GM12878 (cell line): ENCODE measurements around the gene SLC35G6. TPM values are rescaled to one million over a fixed set of nuclear protein-coding genes. Genes with fewer than 3 reads are reported as not detected.

ENCODE experiments used
- ATAC-seq: fragments of 200-7000 bp; cut with Tn5 transposase; 3 replicates; pipeline ENCODE4 v1.9.1; 2020; ENCODE audit warnings: mild to moderate bottlenecking, moderate library complexity
- BruUV-seq: library from RNA; stranded (reverse); fragments of 400-500 nt; replicated peaks from 2 replicates; lab custom pipeline; 2021; lab: Mats Ljungman, UMichigan
- CTCF ChIA-PET: fragments of 300-600 bp; sonication (Branson Sonifier 250); formaldehyde crosslinking; extraction: SDS; loops from one replicate; lab custom pipeline; 2021; ENCODE audit warnings: inconsistent platforms; lab: Yijun Ruan, JAX
- POLR2A ChIA-PET: fragments of 350-600 bp; formaldehyde crosslinking; extraction: SDS; loops from one replicate; lab custom pipeline; 2021; ENCODE audit warnings: inconsistent platforms; lab: Charles Lee
- RAD21 ChIA-PET: fragments of 300-600 bp; sonication (Branson Sonifier 250); formaldehyde crosslinking; loops from one replicate; lab custom pipeline; 2023; ENCODE audit warnings: antibody characterized with exemption; ENCODE audit not compliant: unreplicated experiment; lab: Charles Lee
- SMC1A ChIA-PET: fragments of 300-600 bp; sonication (Branson Sonifier 250); formaldehyde crosslinking; loops from one replicate; lab custom pipeline; 2023; ENCODE audit not compliant: unreplicated experiment, uncharacterized antibody; lab: Charles Lee
- DNase-seq: peaks from one replicate; pipeline ENCODE4 v3.0.0-alpha.2; 2011; ENCODE audit warnings: low read depth, low spot score
- FAIRE-seq: peaks from 3 replicates; lab custom pipeline; 2011; peaks lifted over from hg19 to GRCh38; lab: Jason Lieb, UNC
- H2AFZ ChIP-seq: 2 replicates; pipeline ENCODE4 v1.6.0; 2011; ENCODE audit warnings: low read depth, low read length, control low read depth; ENCODE audit not compliant: control insufficient read depth
- H3K27ac ChIP-seq: 2 replicates; pipeline ENCODE4 v1.5.1; 2011; ENCODE audit warnings: control low read depth; ENCODE audit not compliant: control insufficient read depth, insufficient read depth
- H3K27me3 ChIP-seq, 2 experiments: replicated peaks in 1 of 2; 2 replicates each; pipeline versions ENCODE4 v1.6.0 to v1.6.1; 2011; ENCODE audit warnings: low read length in 1 of 2; ENCODE audit not compliant: control insufficient read depth in 2 of 2, insufficient read depth in 2 of 2
- H3K36me3 ChIP-seq, 2 experiments: 2 replicates each; pipeline ENCODE4 v1.5.1; 2011; ENCODE audit warnings: low read length in 1 of 2; ENCODE audit not compliant: control insufficient read depth in 2 of 2, insufficient read depth in 2 of 2
- H3K4me1 ChIP-seq: 2 replicates; pipeline ENCODE4 v1.6.1; 2011; ENCODE audit warnings: mild to moderate bottlenecking, low read length, moderate library complexity, mixed read lengths; ENCODE audit not compliant: control insufficient read depth, insufficient read depth
- H3K4me2 ChIP-seq: 2 replicates; pipeline ENCODE4 v1.6.0; 2011; ENCODE audit warnings: control low read depth; ENCODE audit not compliant: control insufficient read depth, insufficient read depth
- H3K4me3 ChIP-seq: fragments of 200-600 bp; sonication (generic); 2 replicates; pipeline ENCODE4 v1.5.1; 2016
- H3K79me2 ChIP-seq: 2 replicates; pipeline ENCODE4 v1.6.0; 2011; ENCODE audit warnings: low read length; ENCODE audit not compliant: control insufficient read depth, insufficient read depth
- H3K9ac ChIP-seq: 2 replicates; pipeline ENCODE4 v1.8.0; 2011; ENCODE audit warnings: low read length, control low read depth, mixed read lengths; ENCODE audit not compliant: control insufficient read depth, insufficient read depth
- H3K9me3 ChIP-seq: replicated peaks from 3 replicates; pipeline ENCODE4 v1.5.1; 2011; ENCODE audit warnings: mild to moderate bottlenecking, low read length; ENCODE audit not compliant: control insufficient read depth, insufficient read depth
- H4K20me1 ChIP-seq: 2 replicates; pipeline ENCODE4 v1.6.0; 2011; ENCODE audit not compliant: control insufficient read depth, insufficient read depth
- ATF7 ChIP-seq: fragments of 450-650 bp; IDR thresholded peaks from 2 replicates; pipeline ENCODE4 v1.6.1; 2016; ENCODE audit warnings: low read depth, mild to moderate bottlenecking
- CTCF ChIP-seq, 3 experiments: IDR thresholded peaks in 2 of 3; conservative IDR thresholded peaks in 1 of 3; 2 replicates each; pipeline ENCODE4 v1.5.1; 2011; ENCODE audit warnings: low read depth in 3 of 3, low read length in 3 of 3, mild to moderate bottlenecking in 3 of 3, control low read depth in 2 of 3, moderate library complexity in 2 of 3, inconsistent platforms in 1 of 3, mixed read lengths in 1 of 3; ENCODE audit not compliant: control insufficient read depth in 2 of 3, insufficient read depth in 1 of 3; ENCODE audit errors: extremely low read depth in 1 of 3
- EGR1 ChIP-seq, 2 experiments: IDR thresholded peaks; 1 replicate in 1 of 2; 2 replicates in 1 of 2; pipeline ENCODE4 v1.6.1; 2011 to 2012; ENCODE audit warnings: low read depth in 2 of 2, low read length in 2 of 2, borderline replicate concordance in 1 of 2, mild to moderate bottlenecking in 1 of 2, moderate library complexity in 1 of 2
- EP300 ChIP-seq, 2 experiments: fragments of 150-350 bp in 1 of 2; IDR thresholded peaks; 2 replicates each; pipeline ENCODE4 v1.6.1; 2011 to 2012; ENCODE audit warnings: low read depth in 2 of 2, low read length in 2 of 2, borderline replicate concordance in 1 of 2, improper control_type of control experiment in 1 of 2, inconsistent platforms in 1 of 2; ENCODE audit not compliant: control insufficient read depth in 1 of 2
- NR2C1 ChIP-seq: fragments of 450-650 bp; IDR thresholded peaks from 2 replicates; pipeline ENCODE4 v1.6.1; 2017; ENCODE audit warnings: antibody characterized with exemption, mild to moderate bottlenecking, moderate library complexity
- NR2C2 ChIP-seq: IDR thresholded peaks from 2 replicates; pipeline ENCODE4 v1.6.1; 2011; ENCODE audit warnings: borderline replicate concordance, low read depth; ENCODE audit not compliant: control insufficient read depth, insufficient read length
- SKIL ChIP-seq: fragments of 450-650 bp; IDR thresholded peaks from 2 replicates; pipeline ENCODE4 v1.6.1; 2017; ENCODE audit warnings: mild to moderate bottlenecking, low read depth, inconsistent platforms; ENCODE audit not compliant: poor library complexity, severe bottlenecking
- SMAD5 ChIP-seq: IDR thresholded peaks from 2 replicates; pipeline ENCODE4 v1.6.1; 2016; ENCODE audit warnings: antibody characterized with exemption, low read depth
- ZBTB4 ChIP-seq: fragments of 450-650 bp; formaldehyde crosslinking; IDR thresholded peaks from 2 replicates; pipeline ENCODE4 v1.4.0; 2022; ENCODE audit warnings: mild to moderate bottlenecking, moderate library complexity
- ZNF274 ChIP-seq: IDR thresholded peaks from one replicate; pipeline ENCODE4 v1.8.0; 2011; ENCODE audit not compliant: insufficient read length, insufficient read depth
- ZNF592 ChIP-seq: fragments of 450-650 bp; IDR thresholded peaks from 2 replicates; pipeline ENCODE4 v1.6.1; 2017; ENCODE audit warnings: mild to moderate bottlenecking, moderate library complexity
- WGBS: methylation state at CpG from one replicate; pipeline ENCODE4 v1.1.6; 2016; ENCODE audit warnings: low lambda C conversion rate; ENCODE audit not compliant: insufficient replicate concordance, insufficient coverage; ENCODE audit errors: missing lambda C conversion rate; 5-methylcytosine and 5-hydroxymethylcytosine counted together
- in situ Hi-C: fragments of 300-500 bp; cut with MboI; formaldehyde crosslinking; loops from 9 replicates; pipeline ENCODE4 v1.14.3; 2018; ENCODE audit warnings: mixed read lengths
- intact Hi-C: fragments of 100-400 bp; cut with micrococcal nuclease; formaldehyde crosslinking; loops from one replicate; pipeline ENCODE4 v1.14.2; 2022; ENCODE audit not compliant: unreplicated experiment
- polyA plus RNA-seq, 11 experiments: library from polyadenylated mRNA; depleted of rRNA in 4 of 11; unstranded in 6 of 11; stranded (reverse) in 5 of 11; fragments of >200 nt; fragmentation: Nextera tagmentation in 4 of 11; fragmentation: Illumina TruSeq in 1 of 11; extraction: Ambion mirVana in 4 of 11; extraction: Trizol in 1 of 11; gene quantifications; 1 replicate in 1 of 11; 2 replicates in 10 of 11; pipeline versions ENCODE4 v1.2.1 to v1.2.3, GENCODE V29; 2011 to 2016; ENCODE audit warnings: inconsistent platforms in 2 of 11, missing spikeins in 2 of 11, low read depth in 1 of 11
- total RNA-seq, 4 experiments: library from RNA; depleted of rRNA in 3 of 4; stranded (reverse); fragments of >200 nt in 3 of 4; fragmentation: Illumina TruSeq in 1 of 4; extraction: Trizol in 1 of 4; gene quantifications; 2 replicates each; pipeline versions ENCODE4 v1.2.1 to v1.2.3, GENCODE V29; 2013 to 2021

The SLC35G6 gene
- total and polyA plus RNA-seq, 10 of the 15 experiments (the other 5 are each of a cell fraction or from before 2014, with no cell fraction given) = 0.20 TPM; not detected in 9

GRCh38 chr17:7468804-7469389 lies 12.3 kb upstream of the SLC35G6 start:
- Histone ChIP-seq H3K36me3 (peaks cover 0 to 3% of the 10 kb centered on the region in 2 experiments; a peak in 3 of 4 replicates), H3K4me2 (no peak overlapping the region), H3K4me3 (no peak overlapping the region), H3K9me3 (no peaks in the 10 kb centered on the region), H3K9ac (no peak overlapping the region), H3K27ac (no peak overlapping the region), H3K4me1 (no peaks in the 10 kb centered on the region; the same call in 1 of the 2 replicates), H2AFZ (no peak overlapping the region), H3K27me3 (no peaks in the 10 kb centered on the region), H3K79me2 (no peaks in the 10 kb centered on the region), H4K20me1 (no peaks in the 10 kb centered on the region)
- FAIRE-seq (no peak), DNase-seq (no peak), ATAC-seq (no peak)
- in situ Hi-C loops (no loop called here), intact Hi-C loops (no loop called here)
- ChIA-PET POLR2A (no interaction called here), RAD21 (no interaction called here), CTCF (no interaction called here), SMC1A (no interaction called here)
- no TSS peak for BruUV-seq
- 83% methylated on average over 12 of the region's 12 CpGs for WGBS
- TF ChIP-seq ATF7 = no peak
- TF ChIP-seq ZNF592 = no peak
- no peak for TF ChIP-seq NR2C1
- no peak for TF ChIP-seq CTCF (IDR thresholded peaks at IDR 0.05 in 2 of 3, conservative IDR thresholded peaks at IDR 0.05 in 1 of 3; ENCODE audit: control insufficient read depth in 2 of 3, extremely low read depth in 1 of 3, insufficient read depth in 1 of 3, low read depth in 3 of 3, low read length in 3 of 3)
- no peak for TF ChIP-seq ZNF274
- no peak for TF ChIP-seq NR2C2
- no peak for TF ChIP-seq ZBTB4 (CRISPR knock-in tag)
- no peak for TF ChIP-seq SMAD5
- TF ChIP-seq EGR1 (IDR thresholded peaks at IDR 0.05; ENCODE audit: borderline replicate concordance in 1 of 2, low read depth in 2 of 2, low read length in 2 of 2) = no peak
- no peak for TF ChIP-seq EP300 (IDR thresholded peaks at IDR 0.05; ENCODE audit: borderline replicate concordance in 1 of 2, control insufficient read depth in 1 of 2, low read depth in 2 of 2, low read length in 2 of 2)
- TF ChIP-seq SKIL = no peak
